CD4-positive, alpha-beta T cell (primary cell): ENCODE measurements around the gene KCNJ10. TPM values are rescaled to one million over a fixed set of nuclear protein-coding genes. Genes with fewer than 3 reads are reported as not detected.

Experiments
- ATAC-seq: fragments of 200-7000 bp; cut with Tn5 transposase; one replicate; pipeline ENCODE4 v1.10.0; 2022; ENCODE audit warnings: mild to moderate bottlenecking; ENCODE audit not compliant: poor library complexity
- CTCF ChIA-PET: fragments of 350-600 bp; sonication (Branson Sonifier 250); formaldehyde crosslinking; loops from one replicate; lab custom pipeline; 2021; ENCODE audit warnings: antibody characterized with exemption, inconsistent platforms; lab: Charles Lee
- POLR2A ChIA-PET: fragments of 350-600 bp; sonication (Branson Sonifier 250); formaldehyde crosslinking; loops from one replicate; lab custom pipeline; 2021; ENCODE audit warnings: antibody characterized with exemption, inconsistent platforms; lab: Charles Lee
- DNase-seq, 14 experiments: peaks; one replicate each; pipeline ENCODE4 v3.0.0-alpha.2; 2013 to 2020; ENCODE audit warnings: mixed read lengths in 2 of 14
- H3K27ac ChIP-seq, 2 donors: one replicate each; pipeline versions ENCODE4 v1.5.1 to v1.7.0; 2013; ENCODE audit warnings: low read length in 2 of 2, low read depth in 1 of 2, mild to moderate bottlenecking in 1 of 2
- H3K27me3 ChIP-seq, 2 experiments: 1 replicate in 1 of 2; 2 replicates in 1 of 2; pipeline versions ENCODE4 v1.6.1 to v1.7.0; 2013; ENCODE audit warnings: low read length in 2 of 2, control low read depth in 1 of 2, mild to moderate bottlenecking in 1 of 2, moderate library complexity in 1 of 2; ENCODE audit not compliant: insufficient read depth in 2 of 2, control insufficient read depth in 1 of 2
- H3K36me3 ChIP-seq: one replicate; pipeline ENCODE4 v1.6.1; 2013; ENCODE audit warnings: low read length, control low read depth; ENCODE audit not compliant: insufficient read depth
- H3K4me1 ChIP-seq: one replicate; pipeline ENCODE4 v1.6.1; 2013; ENCODE audit warnings: low read length, control low read depth; ENCODE audit not compliant: insufficient read depth
- H3K4me3 ChIP-seq: one replicate; pipeline ENCODE4 v1.5.1; 2013; ENCODE audit warnings: mild to moderate bottlenecking, low read length, moderate library complexity
- H3K9me3 ChIP-seq, 2 experiments: 1 replicate in 1 of 2; 2 replicates in 1 of 2; pipeline versions ENCODE4 v1.6.1 to v1.7.0; 2013; ENCODE audit warnings: low read length in 2 of 2, mild to moderate bottlenecking in 2 of 2, control low read depth in 1 of 2, moderate library complexity in 1 of 2; ENCODE audit not compliant: control insufficient read depth in 1 of 2, insufficient read depth in 1 of 2
- H3K27ac Mint-ChIP-seq: one replicate; pipeline ENCODE4 v1.8.0; 2020; ENCODE audit warnings: mixed read lengths
- H3K27me3 Mint-ChIP-seq: one replicate; pipeline ENCODE4 v1.8.0; 2021; ENCODE audit warnings: mixed read lengths
- H3K36me3 Mint-ChIP-seq: one replicate; pipeline ENCODE4 v1.8.0; 2021; ENCODE audit warnings: low read depth, mixed read lengths
- H3K4me1 Mint-ChIP-seq: one replicate; pipeline ENCODE4 v1.8.0; 2021; ENCODE audit warnings: low read depth, mixed read lengths
- H3K4me3 Mint-ChIP-seq: one replicate; pipeline ENCODE4 v1.8.0; 2020; ENCODE audit warnings: mild to moderate bottlenecking, mixed read lengths
- H3K9me3 Mint-ChIP-seq: one replicate; pipeline ENCODE4 v1.8.0; 2020; ENCODE audit warnings: mixed read lengths
- intact Hi-C, 2 experiments: fragments of 100-400 bp; cut with DNase I in 1 of 2; cut with micrococcal nuclease in 1 of 2; formaldehyde crosslinking; loops; one replicate each; pipeline versions ENCODE4 v1.15.1 to v1.9.0; 2023 to 2025; cut with DNase I, micrococcal nuclease
- total RNA-seq, 174 experiments: library from RNA in 2 of 174; stranded (reverse) in 2 of 174; gene quantifications; one replicate each; pipeline ENCODE4 v1.2.3 and lab custom pipeline; 2021 to 2026
- TF ChIP-seq, protein P1 (sequence below): fragments of 200-600 bp; IDR thresholded peaks from one replicate; pipeline ENCODE4 v1.8.0; 2022; ENCODE audit warnings: antibody characterized with exemption, mild to moderate bottlenecking

Gene KCNJ10
- total RNA-seq, 2 experiments from 2014 or later: not detected

- DNase-seq (peak; percentile 66 to 87 (median 73)), ATAC-seq (peak; percentile 71)
- POLR2A ChIA-PET: interaction anchor here (1.2 to 1.8 kb wide), 3 partner anchors 11 to 15 kb away, joined by 4 to 23 read pairs (median 4); partner anchors contain the start of gene IGSF8
- peaks cover 44% of the 10 kb centered on the region for H3K36me3 Mint-ChIP-seq
- TF ChIP-seq, protein P1, sequence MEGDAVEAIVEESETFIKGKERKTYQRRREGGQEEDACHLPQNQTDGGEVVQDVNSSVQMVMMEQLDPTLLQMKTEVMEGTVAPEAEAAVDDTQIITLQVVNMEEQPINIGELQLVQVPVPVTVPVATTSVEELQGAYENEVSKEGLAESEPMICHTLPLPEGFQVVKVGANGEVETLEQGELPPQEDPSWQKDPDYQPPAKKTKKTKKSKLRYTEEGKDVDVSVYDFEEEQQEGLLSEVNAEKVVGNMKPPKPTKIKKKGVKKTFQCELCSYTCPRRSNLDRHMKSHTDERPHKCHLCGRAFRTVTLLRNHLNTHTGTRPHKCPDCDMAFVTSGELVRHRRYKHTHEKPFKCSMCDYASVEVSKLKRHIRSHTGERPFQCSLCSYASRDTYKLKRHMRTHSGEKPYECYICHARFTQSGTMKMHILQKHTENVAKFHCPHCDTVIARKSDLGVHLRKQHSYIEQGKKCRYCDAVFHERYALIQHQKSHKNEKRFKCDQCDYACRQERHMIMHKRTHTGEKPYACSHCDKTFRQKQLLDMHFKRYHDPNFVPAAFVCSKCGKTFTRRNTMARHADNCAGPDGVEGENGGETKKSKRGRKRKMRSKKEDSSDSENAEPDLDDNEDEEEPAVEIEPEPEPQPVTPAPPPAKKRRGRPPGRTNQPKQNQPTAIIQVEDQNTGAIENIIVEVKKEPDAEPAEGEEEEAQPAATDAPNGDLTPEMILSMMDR: peak; percentile 82
- Histone ChIP-seq H3K27ac (no peak overlapping the region), H3K27me3 (peaks cover 22 to 24% of the 10 kb centered on the region in 2 experiments), H3K4me1 (peaks cover 15% of the 10 kb centered on the region), H3K9me3 (peaks cover 0 to 3% of the 10 kb centered on the region in 2 experiments), H3K36me3 (peaks cover 34% of the 10 kb centered on the region), H3K4me3 (no peak overlapping the region)
- H3K4me1 Mint-ChIP-seq: peaks cover 22% of the 10 kb centered on the region
- peaks cover 24% of the 10 kb centered on the region for H3K27me3 Mint-ChIP-seq
- no peaks in the 10 kb centered on the region for H3K9me3 Mint-ChIP-seq
- intact Hi-C loops: loop anchor here (1.0 to 5.0 kb wide), 4 partner anchors 39 to 166 kb away; no protein-coding TSS in a partner anchor
- H3K4me3 Mint-ChIP-seq: peak overlapping the region; percentile 58
- CTCF ChIA-PET: interaction anchor here (0.5 to 4.1 kb wide), 23 partner anchors 8 to 1952 kb away, joined by 3 to 33 read pairs (median 3); partner anchors contain the start of genes IGSF8, KCNJ10 and PIGM
- H3K27ac Mint-ChIP-seq: peak overlapping the region; percentile 47
Measured at GRCh38 chr1:160085686-160086455, 15.9 kb upstream of the KCNJ10 start.

- Mint-ChIP-seq H3K4me1 (peaks cover 18% of the 10 kb centered on the region), H3K9me3 (no peaks in the 10 kb centered on the region), H3K27ac (no peak overlapping the region), H3K36me3 (peaks cover 34% of the 10 kb centered on the region), H3K4me3 (no peak overlapping the region), H3K27me3 (peaks cover 34% of the 10 kb centered on the region)
- H3K36me3 ChIP-seq: peaks cover 24% of the 10 kb centered on the region
- peaks cover 33% of the 10 kb centered on the region in 2 experiments for H3K27me3 ChIP-seq
- H3K27ac ChIP-seq: no peak overlapping the region
- DNase-seq (no peak), ATAC-seq (no peak)
- CTCF ChIA-PET: interaction anchor here (1.2 to 4.1 kb wide), 9 partner anchors 12 to 357 kb away, joined by 3 to 33 read pairs (median 8); partner anchors contain the start of genes IGSF8 and PIGM
- POLR2A ChIA-PET: interaction anchor here (1.8 kb wide), 1 partner anchor 12 kb away, joined by 23 read pairs; the partner anchor contains the start of gene IGSF8
- peaks cover 15% of the 10 kb centered on the region for H3K4me1 ChIP-seq
- intact Hi-C loops: loop anchor here (1.0 to 5.0 kb wide), 5 partner anchors 38 to 167 kb away; no protein-coding TSS in a partner anchor
- H3K9me3 ChIP-seq: peaks cover 0 to 3% of the 10 kb centered on the region in 2 experiments
- no peak overlapping the region for H3K4me3 ChIP-seq
- TF ChIP-seq, protein P1: no peak
Measured at GRCh38 chr1:160084771-160085321, 14.9 kb upstream of the KCNJ10 start.
